Ovary (tissue), 3 donors: ENCODE results near the gene RIPOR3.

Source experiments
- CTCF ChIP-seq, 3 donors: fragments of 450-650 bp in 2 of 3; fragments of 200-600 bp in 1 of 3; IDR thresholded peaks; one replicate each; pipeline versions ENCODE4 v1.5.1 to v1.8.0; 2016 to 2022; ENCODE audit warnings: antibody characterized with exemption in 3 of 3, mild to moderate bottlenecking in 1 of 3
- POLR2A ChIP-seq: fragments of 450-650 bp; IDR thresholded peaks from one replicate; pipeline ENCODE4 v1.6.1; 2017; ENCODE audit warnings: antibody characterized with exemption, mild to moderate bottlenecking, moderate library complexity
- donor health status: DM: no; HTN: no; CAD: no.

GRCh38 chr20:50588034-50588736 is 103.2 kb downstream of the RIPOR3 start:
- TF ChIP-seq POLR2A (no peak), CTCF (IDR thresholded peaks at IDR 0.05) (peak; percentile 60 to 74 (median 72))
